ENCODE data around the gene DUOX2. TPM values are rescaled to one million over a fixed set of nuclear protein-coding genes. Genes with fewer than 3 reads are reported as not detected.
"Not testable (repeated sequence)": the region's sequence is repeated elsewhere in the genome, so short reads cannot be mapped to it uniquely, and the experiment has no call there.

The DUOX2 gene
- total RNA-seq, 1 experiment from 2014 or later = not detected

DNA sequence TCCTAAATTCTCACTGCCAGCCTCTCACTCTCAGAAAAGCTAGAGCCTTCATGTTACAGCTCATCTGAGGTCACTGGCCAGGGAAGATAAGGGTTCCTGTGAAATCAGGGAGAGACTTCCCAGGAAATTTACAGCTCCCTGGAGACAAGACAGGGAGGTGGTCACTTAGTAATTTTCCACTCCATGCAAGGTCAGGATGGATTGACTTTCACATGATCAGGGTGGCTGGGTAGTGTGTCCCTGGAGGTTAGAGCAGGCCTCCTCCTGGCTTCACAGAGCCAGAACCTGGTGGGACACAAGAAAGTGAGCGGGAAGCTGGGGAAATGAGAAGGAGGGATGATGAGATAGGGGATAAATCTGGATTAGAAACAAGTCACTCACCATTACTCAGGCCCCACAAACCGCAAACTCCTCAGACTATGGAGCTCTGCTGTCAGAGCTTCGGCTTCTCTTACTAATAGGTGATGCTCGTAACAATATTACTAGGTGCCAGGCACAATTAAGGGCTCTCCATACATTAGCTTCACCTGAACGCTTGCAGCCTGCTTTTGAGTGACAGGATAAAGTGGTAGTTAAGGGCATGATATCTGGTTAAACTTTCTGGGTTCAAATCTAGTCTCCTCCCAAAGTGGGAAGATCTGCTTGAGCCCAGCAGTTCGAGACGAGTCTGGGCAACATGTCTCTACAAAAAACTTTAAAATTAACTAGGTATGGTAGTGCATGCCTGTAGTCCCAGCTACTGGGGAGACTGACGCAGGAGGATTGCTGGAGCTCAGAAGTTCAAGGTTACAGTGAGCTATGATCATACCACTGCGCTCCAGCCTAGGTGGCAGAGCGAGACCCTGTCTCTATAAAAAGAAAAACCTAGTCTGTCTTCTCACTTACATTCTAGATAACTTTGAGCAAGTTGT lies 24.9 kb downstream of the DUOX2 start:
- H3K4me3 ChIP-seq (ENCODE audit: insufficient read depth, low read depth, low read length) = no peak overlapping the region
- H3K36me3 ChIP-seq (replicated peaks; ENCODE audit: control insufficient read depth, insufficient read depth, low read length) = no peaks in the 10 kb centered on the region
- H3K27me3 ChIP-seq (ENCODE audit: control insufficient read depth, insufficient read depth, low read length) = no peaks in the 10 kb centered on the region; the same call in 1 of the 2 replicates
- no peak for DNase-seq

DNA sequence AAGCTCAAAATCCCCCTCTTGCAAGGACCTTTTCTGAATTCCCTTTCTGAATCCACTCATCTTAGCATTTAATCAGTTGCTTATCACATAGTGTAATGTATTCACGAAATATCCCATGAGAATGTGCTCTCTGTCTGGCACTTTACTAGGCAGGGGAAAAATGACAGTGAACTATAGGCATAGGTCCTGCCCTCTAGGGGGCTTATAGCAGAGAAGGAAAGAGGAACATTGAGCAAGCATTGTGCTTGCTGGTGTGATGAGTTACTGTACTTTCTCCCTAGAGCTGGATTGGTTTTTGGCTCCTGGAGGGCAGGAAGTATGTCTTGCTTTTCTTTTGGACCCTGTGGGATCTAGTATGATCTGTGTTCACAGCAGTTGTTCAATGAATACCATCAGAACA lies 26.5 kb downstream of the DUOX2 start:
- DNase-seq = peak; percentile 20
- Histone ChIP-seq H3K27me3 (ENCODE audit: control insufficient read depth, insufficient read depth, low read length) (no peaks in the 10 kb centered on the region; the same call in 1 of the 2 replicates), H3K4me3 (ENCODE audit: insufficient read depth, low read depth, low read length) (no peak overlapping the region), H3K36me3 (replicated peaks; ENCODE audit: control insufficient read depth, insufficient read depth, low read length) (no peaks in the 10 kb centered on the region)

DNA sequence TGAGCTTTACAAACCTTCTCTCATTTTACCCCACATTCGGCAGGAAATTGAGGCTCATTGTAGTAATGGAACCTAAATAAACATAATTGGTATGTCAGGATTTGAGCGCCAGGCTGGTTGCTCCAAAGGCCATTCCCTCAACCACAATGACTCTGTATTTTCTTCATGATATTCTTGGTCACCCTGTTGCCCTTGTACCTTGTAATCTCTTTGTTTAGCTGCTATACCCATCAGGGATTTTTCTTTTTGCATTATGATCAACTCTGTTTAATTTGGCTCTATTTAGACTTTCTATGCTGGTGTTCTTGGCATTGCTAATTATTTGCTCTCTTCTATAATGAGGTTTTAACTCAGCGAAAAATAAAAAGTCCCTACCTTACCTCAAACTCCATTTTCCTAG lies 29.8 kb downstream of the DUOX2 start:
- H3K27me3 ChIP-seq (ENCODE audit: control insufficient read depth, insufficient read depth, low read length) = no peaks in the 10 kb centered on the region
- no peak for DNase-seq
- H3K36me3 ChIP-seq (replicated peaks; ENCODE audit: control insufficient read depth, insufficient read depth, low read length) = no peaks in the 10 kb centered on the region
- H3K4me3 ChIP-seq (ENCODE audit: insufficient read depth, low read depth, low read length) = no peak overlapping the region

DNA sequence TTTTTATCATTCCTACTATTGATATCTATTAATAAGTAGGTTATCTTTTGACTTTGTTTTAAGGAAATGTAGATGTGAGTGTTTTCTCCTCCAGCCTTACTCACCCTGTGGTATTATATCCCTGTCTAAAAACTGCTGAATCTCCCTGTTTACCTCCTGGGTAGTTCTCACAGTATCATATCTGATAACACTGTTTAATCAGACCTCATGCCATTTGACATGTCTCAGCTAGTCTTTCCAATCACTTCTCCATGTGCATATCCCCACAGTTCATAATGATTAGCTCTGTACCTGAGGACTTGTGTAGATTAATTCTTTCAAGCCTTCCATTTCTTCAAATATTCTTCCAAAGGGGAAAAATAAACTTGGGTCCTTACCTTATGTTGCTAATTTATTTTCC lies 30.7 kb downstream of the DUOX2 start:
- Histone ChIP-seq H3K27me3 (ENCODE audit: control insufficient read depth, insufficient read depth, low read length) (no peaks in the 10 kb centered on the region), H3K36me3 (replicated peaks; ENCODE audit: control insufficient read depth, insufficient read depth, low read length) (no peaks in the 10 kb centered on the region), H3K4me3 (ENCODE audit: insufficient read depth, low read depth, low read length) (no peak overlapping the region)
- no peak for DNase-seq

DNA sequence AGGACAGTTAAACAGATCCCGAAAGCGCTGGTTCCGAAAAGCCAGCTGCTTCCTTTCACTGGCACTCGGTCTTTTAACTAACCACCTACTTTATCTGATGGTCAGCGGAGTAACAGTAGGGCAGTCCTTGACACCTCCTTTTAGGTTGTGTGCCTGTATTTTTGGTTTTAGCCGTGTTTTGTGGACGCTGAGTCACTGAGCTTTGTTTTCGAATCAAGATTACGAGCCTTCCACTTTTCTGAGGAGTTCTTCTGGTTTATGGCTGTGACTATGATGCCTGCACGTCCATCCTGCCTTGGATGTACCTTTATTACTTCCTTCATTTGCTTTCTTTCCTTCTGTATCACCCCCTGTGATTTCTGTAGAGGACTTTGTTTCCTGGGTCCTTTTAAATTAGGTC lies 31.6 kb downstream of the DUOX2 start:
- DNase-seq; H3K36me3 ChIP-seq (replicated peaks; ENCODE audit: control insufficient read depth, insufficient read depth, low read length); H3K27me3 ChIP-seq (ENCODE audit: control insufficient read depth, insufficient read depth, low read length); H3K4me3 ChIP-seq (ENCODE audit: insufficient read depth, low read depth, low read length): not testable (repeated sequence)

DNA sequence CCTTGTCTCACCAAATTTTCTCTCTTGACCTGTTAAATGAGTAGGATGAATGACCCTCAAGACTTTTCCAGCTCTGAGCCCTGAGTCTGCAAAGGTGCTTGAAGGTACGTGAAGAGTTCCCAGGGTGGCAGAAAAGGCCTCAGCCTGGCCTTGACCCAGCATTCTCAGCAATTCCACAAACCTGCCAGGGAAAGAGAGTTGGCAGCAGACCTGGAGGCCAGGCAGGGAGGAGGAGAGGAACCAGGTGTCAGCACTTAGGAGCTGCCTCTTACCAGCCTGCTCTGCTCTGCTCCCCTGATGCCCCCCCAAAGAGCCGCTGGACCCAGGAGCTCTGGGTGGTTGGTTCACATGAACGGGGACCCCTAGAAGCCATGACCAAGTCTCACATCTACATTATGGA lies 33.4 kb downstream of the DUOX2 start:
- not testable (repeated sequence) for H3K27me3 ChIP-seq (ENCODE audit: control insufficient read depth, insufficient read depth, low read length); H3K36me3 ChIP-seq (replicated peaks; ENCODE audit: control insufficient read depth, insufficient read depth, low read length); H3K4me3 ChIP-seq (ENCODE audit: insufficient read depth, low read depth, low read length); DNase-seq

DNA sequence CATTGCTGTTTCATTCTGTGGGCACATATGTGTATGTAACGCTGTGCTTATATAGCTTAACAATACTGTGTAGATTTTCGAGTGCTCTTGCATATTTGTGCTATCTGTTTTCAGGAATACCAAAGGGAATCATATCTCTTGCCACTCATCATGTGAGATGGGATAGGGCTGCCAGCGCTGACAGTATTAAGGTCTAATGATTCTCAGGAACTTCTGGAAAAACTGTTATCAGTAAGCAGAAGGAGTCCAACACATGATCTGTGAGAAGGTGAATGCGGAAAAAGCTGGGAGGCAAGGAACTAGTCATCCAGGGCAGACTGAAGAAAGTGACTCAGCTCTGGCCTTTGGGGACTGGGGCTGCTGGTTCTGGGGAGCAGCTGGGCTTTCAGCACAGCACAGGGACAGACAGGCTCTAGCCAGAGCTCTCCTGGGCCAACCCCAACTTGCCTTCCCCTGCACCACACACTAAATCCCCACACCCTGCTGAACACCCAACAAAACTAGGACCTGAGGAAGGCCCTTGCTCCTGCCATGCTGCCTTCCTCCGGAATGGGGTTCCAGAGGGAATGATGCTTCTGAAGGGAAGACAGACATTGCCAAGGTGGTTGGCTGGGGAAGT lies 34.2 kb downstream of the DUOX2 start:
- not testable (repeated sequence) for H3K36me3 ChIP-seq (replicated peaks; ENCODE audit: control insufficient read depth, insufficient read depth, low read length); H3K27me3 ChIP-seq (ENCODE audit: control insufficient read depth, insufficient read depth, low read length); DNase-seq; H3K4me3 ChIP-seq (ENCODE audit: insufficient read depth, low read depth, low read length)

DNA sequence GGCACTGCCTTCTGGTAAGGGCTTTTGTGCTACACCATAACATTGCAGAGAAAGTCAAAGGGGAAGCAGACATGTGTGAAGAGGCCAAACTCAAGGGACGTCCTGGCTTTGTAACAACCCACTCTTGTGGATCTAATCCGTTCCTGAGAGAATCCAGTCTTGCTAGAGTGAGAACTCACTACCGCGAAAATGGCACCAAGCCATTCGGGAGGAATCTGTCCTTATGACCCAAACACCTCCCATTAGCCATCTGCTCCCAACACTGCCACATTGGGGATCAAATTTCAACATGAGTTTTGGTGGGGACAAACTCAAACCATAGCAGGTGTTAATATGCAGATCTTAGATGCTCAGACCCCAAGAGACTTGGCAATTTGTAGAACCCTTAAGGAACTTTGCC lies 34.8 kb downstream of the DUOX2 start:
- not testable (repeated sequence) for H3K36me3 ChIP-seq (replicated peaks; ENCODE audit: control insufficient read depth, insufficient read depth, low read length); H3K27me3 ChIP-seq (ENCODE audit: control insufficient read depth, insufficient read depth, low read length); H3K4me3 ChIP-seq (ENCODE audit: insufficient read depth, low read depth, low read length); DNase-seq

DNA sequence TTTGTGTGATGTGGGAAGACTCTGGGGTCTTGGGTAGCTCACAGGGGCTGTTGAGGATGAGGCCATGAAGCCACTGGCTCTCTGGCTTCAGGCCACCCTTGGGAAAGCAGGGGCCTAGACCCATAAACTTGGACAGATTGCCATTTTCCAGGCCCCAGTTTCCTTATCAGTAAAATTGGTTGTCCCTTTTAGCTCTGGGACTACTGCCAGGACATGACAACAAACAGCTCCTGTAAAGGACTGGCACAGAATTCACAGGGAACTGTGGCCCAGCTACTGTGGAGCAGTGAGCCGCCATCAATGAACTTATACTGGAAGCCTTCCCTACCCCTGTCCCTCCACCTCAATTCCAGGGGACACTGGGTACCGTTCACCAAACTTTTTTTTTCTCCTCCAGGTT lies 36.6 kb downstream of the DUOX2 start:
- H3K36me3 ChIP-seq (replicated peaks; ENCODE audit: control insufficient read depth, insufficient read depth, low read length); H3K27me3 ChIP-seq (ENCODE audit: control insufficient read depth, insufficient read depth, low read length); DNase-seq; H3K4me3 ChIP-seq (ENCODE audit: insufficient read depth, low read depth, low read length): not testable (repeated sequence)

DNA sequence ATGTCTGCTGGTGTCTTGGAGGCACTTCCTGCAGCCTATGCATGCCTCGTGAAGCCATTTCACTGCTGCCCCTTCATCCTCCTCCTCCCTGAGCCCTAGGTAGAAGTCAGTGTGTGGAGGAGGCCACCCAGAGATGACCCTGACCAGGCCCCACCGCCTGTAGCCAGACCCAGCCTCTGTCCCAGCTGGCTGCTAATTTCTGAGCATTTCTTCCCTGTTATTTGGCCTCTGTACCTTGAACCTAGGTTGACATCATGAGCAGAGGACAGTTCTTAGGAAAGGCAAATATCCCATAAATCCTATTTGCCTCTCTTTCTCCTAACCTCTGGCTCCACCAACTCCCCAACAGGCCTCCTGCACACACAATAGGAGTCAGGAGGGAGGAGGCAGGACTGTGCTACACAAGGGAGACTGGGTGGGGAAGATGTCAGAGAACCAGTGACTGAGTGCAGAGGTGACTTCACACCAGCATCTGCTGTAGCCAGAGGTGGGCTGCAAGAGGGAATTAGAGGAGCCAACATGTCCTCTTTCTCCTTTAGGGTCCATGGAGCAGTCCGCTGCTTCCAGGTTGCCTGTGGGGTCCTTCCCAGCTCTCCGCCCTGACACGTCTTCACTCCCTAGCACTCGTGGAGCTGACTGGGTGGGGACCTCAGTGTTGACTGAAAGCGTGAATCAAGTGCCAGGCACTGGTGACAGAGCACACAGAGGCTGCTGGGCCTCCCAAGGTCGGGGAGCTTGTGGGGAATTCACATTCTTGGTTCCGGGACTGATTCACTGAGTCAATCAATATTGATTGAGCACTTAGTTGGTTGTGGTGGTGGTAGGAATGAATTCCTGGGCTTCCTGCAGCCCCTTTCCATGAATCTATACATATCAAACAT lies 38.3 kb downstream of the DUOX2 start:
- not testable (repeated sequence) for H3K27me3 ChIP-seq (ENCODE audit: control insufficient read depth, insufficient read depth, low read length); H3K36me3 ChIP-seq (replicated peaks; ENCODE audit: control insufficient read depth, insufficient read depth, low read length); DNase-seq; H3K4me3 ChIP-seq (ENCODE audit: insufficient read depth, low read depth, low read length)

DNA sequence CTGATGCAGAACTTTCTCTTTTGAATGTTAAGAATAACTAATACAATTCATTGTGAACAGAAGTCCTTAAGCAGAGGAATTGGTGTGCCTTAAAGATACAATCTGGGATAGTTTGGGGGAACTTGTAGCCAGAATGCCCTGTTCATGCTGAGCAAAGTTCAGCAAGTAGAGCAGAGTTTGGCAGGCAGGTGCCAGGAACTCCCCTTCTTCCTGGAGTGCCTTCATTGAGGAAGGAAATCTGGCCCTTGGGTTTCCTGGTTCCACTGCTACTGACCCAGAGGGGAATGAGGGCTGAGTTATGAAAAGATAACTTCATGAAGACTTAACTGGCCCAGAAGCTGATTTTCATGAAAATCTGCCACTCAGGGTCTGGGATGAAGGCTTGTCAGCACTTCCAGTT lies 40.4 kb downstream of the DUOX2 start:
- DNase-seq; H3K27me3 ChIP-seq (ENCODE audit: control insufficient read depth, insufficient read depth, low read length); H3K4me3 ChIP-seq (ENCODE audit: insufficient read depth, low read depth, low read length); H3K36me3 ChIP-seq (replicated peaks; ENCODE audit: control insufficient read depth, insufficient read depth, low read length): not testable (repeated sequence)

DNA sequence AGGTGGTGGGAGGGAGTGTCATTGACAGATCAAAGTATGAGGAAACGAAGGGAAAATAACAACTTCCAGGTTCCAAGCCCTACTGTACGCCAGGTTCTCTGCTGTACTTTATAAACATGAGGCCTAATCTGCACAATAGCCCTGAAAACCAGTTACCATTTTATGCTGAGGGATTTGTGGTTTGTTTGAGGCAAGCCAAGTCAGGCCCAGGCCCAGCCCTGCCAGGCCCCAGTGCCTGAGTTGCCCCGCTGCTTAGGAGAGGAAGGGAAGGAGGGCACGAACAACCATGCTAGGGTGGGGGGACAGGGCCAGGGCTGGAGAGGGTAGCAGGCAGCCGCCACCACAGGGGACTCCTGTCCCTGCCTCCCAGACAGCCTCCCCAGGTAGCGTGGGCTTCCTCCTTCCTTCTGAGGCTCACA lies 44.0 kb downstream of the DUOX2 start:
- not testable (repeated sequence) for H3K27me3 ChIP-seq (ENCODE audit: control insufficient read depth, insufficient read depth, low read length); DNase-seq; H3K4me3 ChIP-seq (ENCODE audit: insufficient read depth, low read depth, low read length); H3K36me3 ChIP-seq (replicated peaks; ENCODE audit: control insufficient read depth, insufficient read depth, low read length)

DNA sequence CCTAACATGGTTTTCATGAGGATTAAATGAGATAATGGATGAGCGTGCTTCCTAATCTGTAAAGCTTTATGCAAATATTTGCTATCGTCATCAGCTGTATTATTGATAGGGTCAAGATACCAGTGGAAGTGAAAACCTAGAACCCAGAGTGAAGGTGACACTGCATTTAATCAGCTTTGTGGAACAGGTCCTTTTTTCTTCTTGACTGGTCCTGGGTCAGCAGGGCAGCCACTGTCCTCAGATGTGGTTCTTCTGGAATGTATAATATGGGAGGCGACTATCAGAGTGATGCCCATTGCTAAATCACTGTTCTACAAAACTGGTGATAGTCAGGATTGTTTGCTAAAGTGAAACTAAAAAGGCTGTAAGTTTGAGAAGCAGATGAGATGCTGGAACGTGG lies 49.6 kb downstream of the DUOX2 start:
- H3K27me3 ChIP-seq (ENCODE audit: control insufficient read depth, insufficient read depth, low read length) = no peaks in the 10 kb centered on the region
- H3K4me3 ChIP-seq (ENCODE audit: insufficient read depth, low read depth, low read length) = no peak overlapping the region
- no peak for DNase-seq
- H3K36me3 ChIP-seq (replicated peaks; ENCODE audit: control insufficient read depth, insufficient read depth, low read length) = 0 out of 2 replicates have a peak, but pooled peaks cover 1% of the 10 kb centered on the region

DNA sequence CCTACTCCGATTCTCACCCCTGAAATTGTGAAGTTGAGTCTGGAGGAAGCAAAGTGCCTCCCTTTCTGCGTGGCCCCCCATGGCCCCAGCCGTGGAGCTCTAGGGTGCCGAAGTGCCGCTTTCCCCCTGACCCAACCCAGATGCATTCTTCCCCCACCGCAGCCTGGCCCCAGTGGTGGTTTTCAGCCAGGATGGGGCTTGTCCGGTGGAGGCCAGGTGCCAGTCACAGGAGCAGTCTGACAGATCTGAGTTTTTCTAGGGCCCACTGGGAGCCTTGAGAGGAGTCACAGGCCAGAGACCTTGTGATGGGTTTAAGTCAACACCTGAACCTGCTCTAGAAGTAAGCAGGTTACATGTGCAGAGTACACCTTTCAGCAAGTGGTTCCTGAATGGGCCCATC lies 51.7 kb downstream of the DUOX2 start:
- DNase-seq; H3K4me3 ChIP-seq (ENCODE audit: insufficient read depth, low read depth, low read length); H3K36me3 ChIP-seq (replicated peaks; ENCODE audit: control insufficient read depth, insufficient read depth, low read length); H3K27me3 ChIP-seq (ENCODE audit: control insufficient read depth, insufficient read depth, low read length): not testable (repeated sequence)

All from H7 (cell line).